SH-SY5Y (cell line): Measurements from ENCODE around the gene EML5.

Experiments
- GATA2 ChIP-seq: IDR thresholded peaks from 2 replicates; pipeline ENCODE4 v1.6.1; 2011; ENCODE audit warnings: mild to moderate bottlenecking, low read depth, low read length
- GATA3 ChIP-seq: IDR thresholded peaks from 2 replicates; pipeline ENCODE4 v1.6.1; 2011; ENCODE audit warnings: low read depth, mild to moderate bottlenecking, low read length, moderate library complexity

GRCh38 chr14:88804035-88804434, 11.3 kb upstream of the EML5 start:
- TF ChIP-seq GATA2 = no peak
- TF ChIP-seq GATA3 = no peak
